ENCODE data around the gene EXOC3L4.
A peak's percentile ranks its signal among the peaks of the same experiment; 100 is the strongest.

EXOC3L4 gene

DNA sequence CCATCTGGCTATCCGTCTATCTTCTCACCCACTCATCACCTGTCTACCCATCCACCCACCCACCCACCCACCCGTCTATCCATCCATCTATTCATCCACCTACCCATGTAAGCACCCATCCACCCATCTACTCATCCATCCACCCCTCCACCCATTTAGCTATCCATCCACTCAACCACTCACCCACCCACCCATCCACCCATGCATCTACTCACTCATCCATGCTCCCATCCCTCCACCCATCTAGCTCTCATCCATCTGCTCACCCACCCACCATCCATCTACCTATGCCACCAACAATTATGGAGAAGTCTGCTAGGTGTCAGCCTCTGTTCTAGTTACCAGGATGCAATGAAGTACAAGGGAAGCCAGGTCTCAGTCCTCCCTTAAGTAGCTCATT, 39.9 kb downstream of the EXOC3L4 start:
- CTCF ChIA-PET, result interaction anchor here (1.6 kb wide), 1 partner anchor 29 kb away, joined by 6 read pairs; no protein-coding TSS in a partner anchor
- TF ChIP-seq ZBTB7A (tag by site-specific recombination; IDR thresholded peaks at IDR 0.05; ENCODE audit: low read depth) (no peak), ZNF280C (tag by site-specific recombination; IDR thresholded peaks at IDR 0.05) (no peak), GLIS1 (tag by site-specific recombination; IDR thresholded peaks at IDR 0.05) (no peak), ZNF362 (tag by site-specific recombination; IDR thresholded peaks at IDR 0.05) (no peak), ZNF510 (tag by site-specific recombination; IDR thresholded peaks at IDR 0.05; ENCODE audit: insufficient replicate concordance) (no peak), ZNF645 (tag by site-specific recombination; IDR thresholded peaks at IDR 0.05) (no peak), EGR2 (tag by site-specific recombination; IDR thresholded peaks at IDR 0.05; ENCODE audit: low read depth) (peak; percentile 99), ZNF174 (tag by site-specific recombination; IDR thresholded peaks at IDR 0.05) (no peak), PRDM6 (tag by site-specific recombination; IDR thresholded peaks at IDR 0.05) (no peak), ZFHX2 (tag by site-specific recombination; conservative IDR thresholded peaks at IDR 0.05) (peak; percentile 98)
- TF ChIP-seq, protein P1, sequence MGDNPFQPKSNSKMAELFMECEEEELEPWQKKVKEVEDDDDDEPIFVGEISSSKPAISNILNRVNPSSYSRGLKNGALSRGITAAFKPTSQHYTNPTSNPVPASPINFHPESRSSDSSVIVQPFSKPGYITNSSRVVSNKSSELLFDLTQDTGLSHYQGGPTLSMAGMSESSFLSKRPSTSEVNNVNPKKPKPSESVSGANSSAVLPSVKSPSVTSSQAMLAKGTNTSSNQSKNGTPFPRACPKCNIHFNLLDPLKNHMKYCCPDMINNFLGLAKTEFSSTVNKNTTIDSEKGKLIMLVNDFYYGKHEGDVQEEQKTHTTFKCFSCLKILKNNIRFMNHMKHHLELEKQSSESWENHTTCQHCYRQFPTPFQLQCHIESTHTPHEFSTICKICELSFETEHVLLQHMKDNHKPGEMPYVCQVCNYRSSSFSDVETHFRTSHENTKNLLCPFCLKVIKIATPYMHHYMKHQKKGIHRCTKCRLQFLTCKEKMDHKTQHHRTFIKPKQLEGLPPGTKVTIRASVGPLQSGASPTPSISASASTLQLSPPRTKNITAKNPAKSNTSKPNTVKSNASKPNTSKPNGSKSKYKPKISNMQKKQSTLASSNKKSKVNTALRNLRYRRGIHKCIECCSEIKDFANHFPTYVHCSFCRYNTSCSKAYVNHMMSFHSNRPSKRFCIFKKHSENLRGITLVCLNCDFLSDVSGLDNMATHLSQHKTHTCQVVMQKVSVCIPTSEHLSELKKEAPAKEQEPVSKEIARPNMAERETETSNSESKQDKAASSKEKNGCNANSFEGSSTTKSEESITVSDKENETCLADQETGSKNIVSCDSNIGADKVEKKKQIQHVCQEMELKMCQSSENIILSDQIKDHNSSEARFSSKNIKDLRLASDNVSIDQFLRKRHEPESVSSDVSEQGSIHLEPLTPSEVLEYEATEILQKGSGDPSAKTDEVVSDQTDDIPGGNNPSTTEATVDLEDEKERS (tag by site-specific recombination; IDR thresholded peaks at IDR 0.05), result no peak
- Histone ChIP-seq H3K4me3 (ENCODE audit: low read depth, low read length) (no peak overlapping the region), H3K9me3 (ENCODE audit: control insufficient read depth, insufficient read depth, low read depth, low read length) (no peaks in the 10 kb centered on the region), H3K4me1 (ENCODE audit: control insufficient read depth, insufficient read depth, low read length) (peaks cover 8% of the 10 kb centered on the region; the same call in 1 of the 2 replicates), H3K36me3 (ENCODE audit: control insufficient read depth in 2 of 2, insufficient read depth in 1 of 2, low read length in 2 of 2) (peaks cover 0 to 24% of the 10 kb centered on the region in 2 experiments; a peak in 1 of 3 replicates), H3K27ac (ENCODE audit: extremely low read depth, low read depth, low read length) (no peak overlapping the region)
- POLR2A ChIA-PET, result no interaction called here

DNA sequence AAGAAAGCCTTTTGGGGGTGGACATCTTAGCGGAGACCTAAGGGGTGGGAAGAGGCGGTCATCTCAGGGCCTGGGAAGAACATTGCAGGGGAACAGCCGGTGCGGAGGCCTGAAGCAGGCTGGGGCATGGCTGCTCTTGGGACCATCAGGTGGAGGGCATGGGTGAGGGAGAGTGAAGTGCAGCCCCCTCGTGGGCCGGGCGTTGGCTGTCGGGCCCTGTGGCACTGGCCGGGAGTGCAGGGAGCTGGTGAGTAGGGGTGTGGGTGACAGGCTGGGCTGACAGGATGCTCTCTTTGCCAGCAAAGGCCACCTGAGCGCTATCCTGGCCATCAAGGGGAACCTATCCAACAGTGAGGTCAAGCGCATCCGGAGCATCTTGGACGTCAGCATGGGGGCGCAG, 40.4 kb downstream of the EXOC3L4 start:
- POLR2A ChIA-PET, result no interaction called here
- Histone ChIP-seq H3K9me3 (ENCODE audit: control insufficient read depth, insufficient read depth, low read depth, low read length) (no peaks in the 10 kb centered on the region), H3K4me1 (ENCODE audit: control insufficient read depth, insufficient read depth, low read length) (peaks cover 8% of the 10 kb centered on the region; the same call in 1 of the 2 replicates), H3K4me3 (ENCODE audit: low read depth, low read length) (no peak overlapping the region), H3K27ac (ENCODE audit: extremely low read depth, low read depth, low read length) (no peak overlapping the region), H3K36me3 (ENCODE audit: control insufficient read depth in 2 of 2, insufficient read depth in 1 of 2, low read length in 2 of 2) (peaks cover 0 to 24% of the 10 kb centered on the region in 2 experiments; a peak in 1 of 3 replicates)
- TF ChIP-seq ZNF138 (tag by site-specific recombination; IDR thresholded peaks at IDR 0.05; ENCODE audit: borderline replicate concordance) (no peak), ZNF76 (tag by site-specific recombination; IDR thresholded peaks at IDR 0.05; ENCODE audit: borderline replicate concordance, low read depth) (no peak), ZNF530 (tag by site-specific recombination; IDR thresholded peaks at IDR 0.05; ENCODE audit: low read depth) (no peak), ZNF501 (tag by site-specific recombination; IDR thresholded peaks at IDR 0.05) (no peak), ZNF140 (tag by site-specific recombination; IDR thresholded peaks at IDR 0.05) (no peak), ZNF292 (tag by site-specific recombination; IDR thresholded peaks at IDR 0.05; ENCODE audit: borderline replicate concordance, low read depth) (no peak), INSM2 (tag by site-specific recombination; IDR thresholded peaks at IDR 0.05) (no peak), ZNF423 (tag by site-specific recombination; IDR thresholded peaks at IDR 0.05) (no peak), ZNF23 (tag by site-specific recombination; IDR thresholded peaks at IDR 0.05; ENCODE audit: borderline replicate concordance) (no peak), ZNF16 (tag by site-specific recombination; IDR thresholded peaks at IDR 0.05; ENCODE audit: low read depth) (no peak)
- CTCF ChIA-PET, result interaction anchor here (1.6 kb wide), 1 partner anchor 30 kb away, joined by 6 read pairs; no protein-coding TSS in a partner anchor
